Stimulated activated CD4-positive, alpha-beta T cell treated with anti-CD3 and anti-CD28 coated beads, TNF-alpha, amount 100 ng/mL, for 4 hours (primary cell): Measurements from ENCODE around the gene HS1BP3.

Experiments
- DNase-seq, 3 experiments: peaks; one replicate each; pipeline ENCODE4 v3.0.0-alpha.2; 2020; ENCODE audit warnings: low read depth in 3 of 3

The HS1BP3 gene

DNA sequence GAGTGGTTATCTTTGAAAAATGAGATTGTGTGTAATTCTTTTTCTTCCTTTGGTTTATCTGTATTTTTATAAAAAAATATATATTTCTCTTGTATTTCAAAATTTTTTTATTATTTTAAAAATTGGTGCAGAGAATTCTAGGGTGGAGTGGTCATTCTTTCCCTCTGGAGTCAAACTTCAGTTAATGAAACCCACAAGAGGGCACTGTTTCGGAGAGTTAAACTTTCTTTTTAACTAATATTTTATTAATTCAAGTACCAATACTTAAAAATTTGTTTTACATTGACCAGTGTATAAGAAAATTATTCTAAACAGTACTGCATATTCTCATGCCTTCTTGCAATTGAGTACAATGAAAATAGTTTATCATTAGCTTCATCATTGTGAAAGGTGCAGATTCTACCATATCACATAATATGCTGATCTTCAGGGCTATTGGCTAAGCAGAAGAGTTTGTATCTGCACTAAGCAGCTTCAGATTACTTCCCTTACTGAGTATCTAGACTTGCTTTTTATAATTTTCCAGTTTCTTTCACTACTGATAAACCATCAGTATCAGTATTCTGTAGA lies 50.1 kb downstream of the HS1BP3 start:
- no peak for DNase-seq

DNA sequence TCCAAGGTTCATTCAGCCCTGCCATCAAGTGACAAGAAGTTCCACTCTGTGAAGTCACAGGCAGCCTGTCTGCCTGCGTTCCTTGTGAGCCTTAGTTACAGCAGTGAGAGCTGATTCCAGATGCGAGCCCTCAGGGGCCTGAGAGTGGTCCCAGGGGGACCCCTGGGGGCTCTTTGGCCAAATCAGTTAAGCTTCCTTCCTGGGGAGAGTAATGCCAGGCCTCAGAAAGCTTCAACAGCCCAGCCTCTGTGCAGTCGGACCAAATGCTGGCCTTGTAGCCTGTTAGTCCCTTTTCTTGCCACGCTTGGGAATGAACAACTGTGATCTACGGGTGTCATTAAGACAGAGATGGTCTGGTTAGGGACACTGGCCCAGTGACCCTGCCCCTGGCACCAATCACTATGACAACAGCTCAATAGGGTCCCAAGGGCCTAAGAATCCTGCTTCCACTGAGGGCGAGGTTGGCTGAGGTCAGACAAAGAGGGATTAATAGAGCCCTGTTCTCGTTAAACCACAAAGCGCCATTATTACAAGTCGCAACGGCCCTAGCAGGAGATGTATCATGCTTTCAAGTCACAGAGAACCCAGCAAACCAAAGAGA lies 50.9 kb downstream of the HS1BP3 start:
- DNase-seq, result no peak

DNA sequence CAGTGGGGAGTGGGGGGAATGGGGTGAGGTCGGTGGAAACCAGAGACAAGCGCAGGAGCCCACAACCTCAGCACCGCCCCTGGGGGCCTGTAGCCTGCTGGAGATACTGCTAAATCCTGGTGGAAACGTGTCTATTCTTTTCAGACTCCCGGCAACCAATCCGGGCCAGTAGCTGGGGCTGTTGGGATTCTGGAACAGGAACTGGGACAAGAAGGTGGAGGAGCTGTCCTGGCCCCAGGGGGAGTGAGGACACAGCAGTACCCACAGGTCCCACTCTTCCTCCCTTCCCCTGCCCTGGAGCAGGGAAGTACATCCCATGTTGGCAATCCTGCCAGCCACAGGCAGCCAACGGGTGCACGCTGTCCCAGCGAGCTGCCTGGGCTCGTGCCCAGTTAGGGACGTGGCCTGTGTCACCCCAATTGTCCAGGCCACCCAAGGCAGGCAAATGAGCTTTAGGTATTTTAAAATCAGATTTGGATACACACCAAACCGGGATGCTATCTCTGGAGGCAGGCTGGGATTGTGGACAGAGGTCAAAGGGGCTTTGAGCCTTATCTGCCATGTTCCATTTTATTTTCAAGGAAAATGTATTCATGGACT lies 51.8 kb downstream of the HS1BP3 start:
- DNase-seq, result no peak

DNA sequence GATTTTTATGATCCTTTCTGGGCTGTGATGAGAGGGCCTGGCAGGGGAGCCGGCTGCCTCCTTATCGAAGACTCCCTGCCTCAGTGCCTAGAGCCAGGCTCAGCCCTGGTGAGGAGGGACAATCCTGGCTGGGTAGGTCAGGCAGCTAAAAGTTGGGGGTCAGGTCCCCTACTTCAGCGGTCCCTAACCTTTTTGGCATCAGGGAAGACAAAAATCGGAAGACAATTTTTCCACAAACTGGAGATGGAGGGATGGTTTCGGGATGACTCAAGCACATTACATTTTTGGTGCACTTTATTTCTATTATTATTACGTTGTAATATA lies 53.1 kb downstream of the HS1BP3 start:
- DNase-seq, result no peak

DNA sequence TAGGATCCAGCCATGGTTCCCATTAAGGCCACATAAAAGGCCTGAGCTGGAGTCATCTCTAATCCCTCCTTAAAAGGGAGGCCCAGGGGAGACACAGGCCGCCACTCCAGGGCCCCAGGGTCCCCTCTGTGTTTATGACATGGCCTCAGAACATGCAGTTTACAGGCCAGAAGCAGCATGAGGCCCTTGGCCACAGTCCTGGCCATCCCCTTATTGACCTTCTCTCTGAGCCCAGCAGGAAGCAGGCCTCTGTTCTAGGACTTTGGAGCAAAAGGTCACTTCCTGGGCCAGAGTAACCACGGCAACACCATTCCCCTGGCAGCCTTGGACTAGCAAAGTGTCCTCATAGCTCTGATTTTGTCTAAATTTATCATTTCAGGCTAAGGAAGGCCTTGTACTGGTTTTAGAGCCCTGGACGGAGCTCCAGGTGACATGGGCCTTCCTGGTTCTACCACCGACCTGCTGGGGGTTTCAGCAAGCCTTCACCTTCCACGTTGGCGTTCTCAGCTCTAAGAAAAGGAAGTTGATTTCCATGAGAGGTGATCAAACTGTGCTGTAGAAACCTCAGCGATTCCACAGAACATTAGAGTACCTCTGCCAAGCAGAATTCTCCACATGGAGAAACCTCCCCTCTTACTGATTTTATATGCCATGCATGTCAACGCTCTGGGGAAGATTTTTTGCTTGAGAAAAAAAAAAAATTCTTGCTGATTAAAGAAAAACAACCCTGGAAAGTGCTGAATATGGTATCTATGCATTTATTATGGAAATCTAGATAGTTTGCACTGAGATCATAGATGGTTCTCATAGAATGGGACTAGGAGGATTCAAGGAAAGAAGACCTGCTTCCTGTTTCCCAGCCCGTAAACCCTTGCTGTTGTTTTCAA lies 53.7 kb downstream of the HS1BP3 start:
- DNase-seq, result no peak

DNA sequence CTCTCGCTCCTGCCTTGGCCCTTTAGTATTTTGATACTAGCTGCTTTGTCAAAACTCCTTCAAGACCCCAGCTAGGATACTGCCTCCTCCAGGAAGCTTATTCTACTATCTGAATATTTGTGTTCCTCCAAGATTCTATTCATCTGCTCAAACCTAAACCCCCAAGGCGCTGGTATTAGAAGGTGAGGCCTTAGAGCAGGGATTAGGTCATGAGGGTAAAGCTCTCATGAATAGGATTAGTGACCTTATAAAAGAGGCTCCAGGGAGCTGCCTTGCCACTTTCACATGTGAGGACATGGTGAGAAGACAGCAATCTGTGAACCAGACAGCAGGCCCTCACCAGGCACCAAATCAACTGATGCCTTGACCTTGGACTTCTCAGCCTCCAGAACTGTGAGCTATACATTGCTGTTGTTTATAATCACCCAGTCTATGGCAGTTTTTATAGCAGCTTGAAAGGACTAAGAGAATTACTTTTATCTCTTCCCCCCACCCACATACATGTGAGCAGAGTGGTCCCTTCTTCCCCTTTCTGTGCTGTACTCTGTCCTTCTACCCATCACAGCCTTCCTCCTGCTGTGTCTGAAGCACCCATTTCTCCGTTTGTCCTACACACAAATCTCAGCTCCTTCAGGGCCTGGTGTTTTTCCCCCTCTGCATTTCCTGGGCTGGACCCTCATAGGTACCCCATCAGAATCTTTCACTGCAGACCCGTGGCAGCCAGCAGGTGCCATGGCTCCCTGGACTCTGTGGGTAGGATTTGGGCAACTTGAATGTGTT lies 54.5 kb downstream of the HS1BP3 start:
- no peak for DNase-seq

DNA sequence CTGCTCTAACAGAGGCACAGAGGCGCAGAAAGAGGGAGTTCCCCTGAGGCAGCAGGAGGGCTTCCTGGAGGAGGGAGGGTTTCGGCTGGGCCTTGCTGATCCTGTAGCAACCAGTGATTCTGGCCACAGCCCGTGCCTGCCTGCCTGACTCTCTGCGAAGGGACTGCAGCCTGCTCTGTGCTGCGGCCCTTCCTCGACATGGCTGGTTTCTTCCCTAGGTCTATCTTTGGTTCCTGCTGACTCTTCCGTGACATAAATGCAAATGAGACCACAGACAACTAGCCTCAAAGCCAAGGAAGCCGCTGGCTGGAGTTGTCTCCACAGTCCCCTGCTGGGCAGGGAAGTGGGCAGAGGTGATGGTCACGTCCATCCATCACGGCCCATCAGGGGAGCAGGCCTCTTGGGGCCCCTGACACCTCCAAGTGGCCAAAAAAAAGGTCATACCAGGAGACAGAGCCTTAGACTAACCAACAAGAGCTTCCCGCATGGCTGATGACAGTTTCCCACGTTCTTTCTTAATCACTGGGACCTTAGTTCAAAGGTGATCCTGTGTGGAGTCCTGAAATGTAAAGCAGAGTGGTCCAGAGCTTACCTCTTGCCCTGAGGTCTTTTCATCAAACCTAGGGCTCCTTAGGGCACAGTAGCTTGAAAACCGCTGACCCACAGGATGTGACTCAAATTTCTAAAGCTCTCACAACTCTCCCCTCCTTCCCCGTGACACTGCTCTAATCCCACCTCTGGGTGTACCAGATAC lies 55.3 kb downstream of the HS1BP3 start:
- DNase-seq, result no peak

DNA sequence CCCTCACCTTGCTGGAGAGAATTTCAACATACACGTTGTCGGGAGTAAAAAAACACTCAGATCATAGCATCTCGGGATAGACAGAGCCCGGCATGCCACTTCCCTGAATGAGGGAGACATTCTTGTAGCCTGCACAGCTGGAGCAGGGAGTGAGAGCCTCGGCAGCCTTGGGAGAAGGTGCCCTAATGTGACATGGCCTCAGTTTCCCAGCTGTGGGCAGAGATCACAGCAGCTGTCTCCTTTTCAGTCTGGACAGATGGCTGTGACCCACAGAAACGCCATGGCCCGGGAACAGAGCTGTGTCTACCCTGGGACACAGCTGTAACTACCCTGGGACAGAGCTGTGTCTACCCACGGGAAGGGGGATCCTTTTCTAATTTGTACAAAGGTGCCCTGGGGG lies 55.9 kb downstream of the HS1BP3 start:
- no peak for DNase-seq

DNA sequence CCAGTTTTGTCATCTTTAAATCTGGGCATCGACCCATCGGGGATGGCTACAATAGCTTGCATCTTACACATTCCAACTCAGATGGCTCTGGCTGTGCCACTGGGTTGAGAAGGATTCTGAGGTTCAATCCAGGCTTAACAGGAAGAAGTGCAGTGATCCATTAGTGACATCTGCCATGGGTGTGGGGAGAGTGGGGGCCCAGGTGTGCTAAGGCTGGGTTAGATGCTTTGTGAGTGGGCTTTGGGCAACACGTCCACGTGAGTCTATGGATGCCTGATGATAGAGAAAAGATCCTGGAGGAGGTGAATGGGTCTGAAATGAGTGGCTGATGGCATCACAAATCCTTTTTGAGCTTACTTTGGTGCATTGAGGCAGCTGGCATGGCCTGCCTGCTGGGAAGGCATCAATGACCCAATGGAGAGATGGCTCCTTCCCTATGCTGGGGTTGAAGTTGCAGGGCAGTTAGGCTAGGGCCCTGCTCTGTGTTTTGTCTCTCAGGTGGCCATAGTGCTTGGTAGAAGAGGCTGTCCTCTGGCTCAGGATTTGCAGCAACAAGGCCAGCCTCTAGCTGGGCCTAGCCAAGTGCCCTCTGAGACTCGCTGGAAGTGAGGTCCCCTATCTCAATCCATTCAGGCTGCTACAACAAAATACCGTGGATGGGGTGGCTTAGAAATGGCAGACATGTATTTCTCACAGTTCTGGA lies 56.7 kb downstream of the HS1BP3 start:
- DNase-seq, result no peak

DNA sequence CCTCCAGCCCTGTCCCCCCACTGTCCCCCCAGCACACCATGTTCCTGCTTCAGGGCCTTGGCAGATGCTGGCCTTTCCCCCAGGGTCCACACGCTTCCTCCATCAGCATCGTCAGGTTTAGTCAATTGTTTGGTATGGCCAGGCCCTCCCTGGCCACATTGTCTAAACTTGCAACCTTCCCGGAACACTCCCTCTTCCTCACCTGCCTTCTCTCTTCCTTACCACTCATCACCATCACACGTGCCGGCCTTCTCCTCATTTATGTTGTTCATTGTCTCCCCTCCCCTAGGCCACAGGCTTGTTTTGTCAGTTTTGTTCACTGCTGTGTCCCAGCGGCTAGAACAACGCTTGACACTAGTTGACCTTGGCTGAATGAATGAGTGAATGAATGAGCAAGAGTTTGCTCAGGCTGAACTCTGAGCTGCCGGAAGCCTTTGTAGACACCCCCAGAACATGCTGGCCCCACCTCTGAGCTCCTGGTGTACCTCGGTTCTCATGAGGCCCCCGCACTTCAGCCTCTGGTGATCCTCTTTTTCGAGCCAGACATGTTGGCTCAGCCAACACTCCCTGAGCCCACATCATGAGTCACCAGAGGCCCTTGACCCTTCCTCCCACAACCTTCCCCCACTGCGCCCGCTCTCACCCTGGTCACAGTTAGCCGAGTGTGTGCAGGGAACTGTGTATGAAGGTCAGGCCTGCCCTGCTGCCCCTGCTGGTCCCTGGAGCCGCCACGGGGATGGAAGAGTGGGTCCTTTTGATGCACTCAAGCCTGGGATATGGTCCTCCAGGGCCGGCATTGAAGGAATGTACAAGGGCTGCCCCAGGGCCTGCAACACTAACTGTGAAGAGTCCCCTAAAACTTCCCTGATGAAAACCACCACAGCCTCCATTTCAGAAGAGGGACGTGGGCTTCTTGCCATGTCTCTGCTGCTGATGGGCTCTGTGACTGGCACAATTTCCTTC lies 57.5 kb downstream of the HS1BP3 start:
- DNase-seq, result no peak

DNA sequence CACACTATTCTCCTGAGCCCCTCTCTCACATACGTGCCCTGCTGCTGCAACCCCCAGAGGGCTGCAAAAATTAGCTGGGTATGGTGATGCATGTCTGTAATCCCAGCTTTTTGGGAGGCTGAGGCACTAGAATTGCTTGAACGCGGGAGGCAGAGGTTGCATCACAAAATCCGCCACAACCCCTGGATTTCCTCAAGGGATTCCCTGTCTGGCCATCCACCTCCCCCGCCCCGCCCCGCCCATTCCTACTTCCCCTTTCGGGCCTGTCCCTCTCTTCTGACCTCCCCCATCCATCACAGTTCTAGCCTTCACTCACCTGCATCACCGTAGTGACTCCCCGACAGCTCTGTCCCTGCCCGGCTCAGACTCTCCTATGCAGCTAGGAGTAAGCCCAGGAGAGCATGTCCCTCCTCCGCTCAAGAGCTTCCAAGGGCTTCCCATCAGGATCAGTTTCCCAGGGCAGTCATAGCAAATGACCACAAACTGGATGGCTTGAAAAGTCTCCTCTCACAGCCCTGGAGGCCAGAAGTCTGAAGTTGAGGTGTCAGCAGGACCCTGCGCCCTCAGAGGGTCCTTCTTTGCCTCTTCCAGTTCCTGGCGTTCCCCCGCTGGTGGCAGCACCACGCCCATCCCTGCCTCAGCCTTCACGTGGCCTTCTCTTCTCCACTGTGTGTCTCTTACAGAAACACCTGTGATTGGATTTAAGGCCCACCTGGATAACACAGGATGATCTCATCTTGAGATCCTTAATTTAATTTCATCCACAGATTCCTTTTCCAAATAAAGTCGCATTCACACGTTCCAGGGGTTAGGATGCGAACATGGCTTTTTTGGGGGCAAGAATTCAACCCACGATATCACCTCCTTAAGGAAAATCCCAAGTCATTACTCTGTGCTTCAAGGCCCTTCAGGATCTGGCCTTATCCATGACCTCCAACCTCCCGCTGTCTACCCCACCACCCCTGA lies 58.5 kb downstream of the HS1BP3 start:
- no peak for DNase-seq

DNA sequence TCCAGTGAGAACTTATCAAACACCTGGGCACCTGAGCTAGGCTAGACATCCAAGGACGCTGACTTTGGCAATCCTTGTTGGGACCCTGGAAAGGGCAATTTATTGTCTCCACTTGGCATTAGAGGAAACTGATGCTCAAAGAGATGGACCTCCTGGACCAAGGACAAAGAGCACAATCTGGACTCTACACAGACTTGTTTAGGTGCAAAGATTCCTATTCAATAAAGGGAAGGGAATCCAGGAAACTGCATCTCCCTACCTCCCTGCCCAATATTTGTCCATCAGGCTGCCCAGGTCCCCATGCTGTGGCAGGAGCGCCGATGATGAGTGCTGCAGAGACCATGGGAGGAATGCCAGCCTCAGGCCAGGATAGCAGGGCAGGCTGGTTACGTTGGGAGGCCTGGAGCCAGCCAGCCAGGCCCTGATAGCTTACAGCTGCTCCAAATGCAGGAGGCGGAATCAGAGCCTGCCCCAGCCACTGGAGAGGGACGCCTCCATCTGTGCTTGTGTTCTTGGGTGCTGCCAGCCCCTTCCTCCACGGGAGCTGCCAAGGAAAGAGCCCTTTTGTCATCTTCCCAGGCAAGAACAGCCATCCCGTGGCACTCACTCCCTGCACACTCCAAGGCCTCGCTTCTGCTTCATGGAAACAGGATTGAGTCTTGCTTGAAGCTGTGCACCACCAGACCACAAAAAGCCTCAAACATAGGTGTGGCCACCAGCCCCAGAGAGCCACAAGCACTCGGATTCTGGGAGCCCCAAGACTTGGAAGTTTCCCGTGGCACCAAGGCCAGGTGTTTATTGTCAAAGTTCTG lies 60.0 kb downstream of the HS1BP3 start:
- DNase-seq, result no peak

DNA sequence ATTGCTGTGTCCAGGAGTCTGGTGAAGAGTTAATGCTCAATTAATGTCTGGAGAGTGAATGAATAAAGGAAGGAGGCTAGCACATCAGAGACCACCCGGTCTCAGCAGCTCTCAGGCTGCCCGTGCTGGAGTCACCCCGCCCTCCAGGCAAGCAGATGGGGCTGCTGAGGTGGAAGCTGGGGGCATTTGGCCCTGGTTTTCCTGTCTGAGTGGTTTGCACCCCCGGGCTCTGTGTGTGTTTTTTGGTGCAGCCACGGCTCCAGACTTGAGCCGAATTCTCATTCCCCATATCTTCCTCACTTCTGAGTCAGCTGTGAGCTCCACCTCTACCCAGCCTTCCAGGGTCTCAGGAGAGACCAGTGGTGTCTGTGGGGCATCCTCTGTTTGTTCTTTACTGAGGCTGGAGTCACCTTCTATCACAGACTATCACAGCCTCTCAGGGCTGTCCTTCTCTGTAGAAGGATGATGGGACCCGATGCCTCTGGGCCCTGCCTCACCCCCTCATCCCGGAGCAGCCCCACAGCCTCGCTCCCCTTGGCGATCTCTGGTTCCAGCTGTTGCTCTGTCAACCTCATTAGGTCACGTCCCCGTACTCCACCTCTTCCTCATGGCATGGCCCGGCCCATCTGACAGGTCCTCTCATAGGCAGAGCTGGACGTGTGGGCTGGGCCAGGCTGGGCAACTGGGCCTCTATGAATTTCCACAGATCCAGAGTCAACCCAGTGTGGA lies 60.8 kb downstream of the HS1BP3 start:
- DNase-seq, result no peak

DNA sequence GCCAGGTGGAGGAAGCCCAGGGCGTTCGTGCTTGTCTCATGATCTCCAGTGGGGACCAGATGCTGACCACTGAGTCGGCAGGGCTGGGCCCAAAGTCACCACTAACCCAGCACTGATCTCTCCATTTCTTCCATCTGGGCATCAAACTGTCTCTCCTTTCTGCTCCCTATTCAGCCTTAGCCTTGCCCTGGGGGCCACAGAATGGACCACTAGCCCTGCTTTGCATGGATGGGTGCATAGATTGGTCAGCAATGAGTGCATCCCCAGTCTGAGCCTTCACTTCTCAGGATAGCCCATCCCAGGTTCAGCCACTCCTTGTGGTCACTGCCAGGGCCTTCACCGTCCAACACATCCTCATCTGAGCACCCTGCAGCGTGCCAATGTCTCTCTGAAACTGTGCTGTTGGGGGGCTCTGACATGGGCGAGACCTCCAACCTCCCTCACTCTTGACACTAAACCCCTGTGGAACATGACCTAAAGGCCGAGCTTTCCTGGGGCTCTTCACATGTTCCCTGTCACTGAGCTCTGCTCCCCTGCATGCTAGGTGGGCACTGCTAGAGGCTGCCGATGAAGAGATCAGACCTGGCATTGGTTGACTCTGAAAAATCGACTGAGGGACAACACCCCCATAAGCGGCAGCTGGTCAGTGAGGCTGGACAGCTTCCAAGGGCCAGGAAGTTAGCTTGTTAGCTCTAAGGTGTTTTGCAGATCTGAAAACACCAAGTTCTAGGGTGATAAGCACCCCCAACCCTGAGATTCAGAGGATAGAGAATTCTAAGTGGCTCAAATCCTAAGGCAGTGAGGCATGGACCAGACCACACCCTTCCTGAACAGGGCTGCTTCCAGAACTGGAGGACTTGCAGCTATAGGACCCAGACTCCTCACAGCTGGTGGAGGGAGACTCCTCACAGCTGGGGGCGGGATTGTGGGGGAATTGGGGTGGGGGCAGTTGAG lies 61.7 kb downstream of the HS1BP3 start:
- DNase-seq, result no peak

DNA sequence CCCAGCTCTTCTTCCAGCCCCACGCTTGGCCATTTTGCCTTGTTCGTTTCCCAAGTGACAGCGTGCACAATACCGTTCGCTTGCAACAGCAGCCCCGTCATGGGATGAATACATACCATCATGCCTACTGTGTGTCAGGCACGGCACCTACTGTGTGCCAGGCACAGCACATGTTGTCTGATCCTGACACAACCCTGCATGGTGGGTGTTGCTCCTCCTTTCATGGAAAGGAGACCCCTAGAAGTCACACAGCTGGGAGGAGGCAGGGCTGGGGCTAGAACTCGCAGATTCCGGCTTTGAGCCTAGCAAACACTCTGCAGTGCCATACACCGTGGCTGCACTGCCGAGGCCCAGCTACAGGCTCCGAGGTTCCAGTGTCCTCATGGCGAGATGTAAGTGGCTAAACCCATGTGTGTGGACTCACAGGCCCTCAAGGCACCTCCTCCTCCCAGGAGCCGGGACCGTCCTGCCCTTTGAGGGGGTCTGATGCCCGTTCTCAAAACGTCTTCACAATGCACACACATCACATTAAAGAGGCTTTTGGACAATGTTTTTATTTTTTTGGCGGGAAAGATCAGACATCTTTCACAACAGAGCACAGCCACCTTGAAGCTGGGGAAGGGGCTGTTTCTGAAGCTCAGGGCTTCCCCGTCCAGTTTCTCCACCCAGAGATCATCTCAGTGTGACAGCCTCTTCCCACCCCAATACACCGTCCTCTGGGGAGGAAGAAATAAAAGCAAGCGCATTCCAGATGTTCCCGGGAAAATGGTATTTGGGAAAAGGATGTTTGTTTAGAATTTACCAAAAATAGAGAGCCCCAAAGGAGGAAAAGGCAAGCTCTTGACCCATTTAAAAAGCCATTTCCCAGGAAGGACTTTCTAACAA lies 64.9 kb downstream of the HS1BP3 start:
- no peak for DNase-seq
